ENCODE data around the gene PGR. TPM values are rescaled to one million over a fixed set of nuclear protein-coding genes. Genes with fewer than 3 reads are reported as not detected.
A peak's percentile ranks its signal among the peaks of the same experiment; 100 is the strongest.

PGR gene
- total RNA-seq, 1 donor from 2014 or later: 1.9 TPM

DNA sequence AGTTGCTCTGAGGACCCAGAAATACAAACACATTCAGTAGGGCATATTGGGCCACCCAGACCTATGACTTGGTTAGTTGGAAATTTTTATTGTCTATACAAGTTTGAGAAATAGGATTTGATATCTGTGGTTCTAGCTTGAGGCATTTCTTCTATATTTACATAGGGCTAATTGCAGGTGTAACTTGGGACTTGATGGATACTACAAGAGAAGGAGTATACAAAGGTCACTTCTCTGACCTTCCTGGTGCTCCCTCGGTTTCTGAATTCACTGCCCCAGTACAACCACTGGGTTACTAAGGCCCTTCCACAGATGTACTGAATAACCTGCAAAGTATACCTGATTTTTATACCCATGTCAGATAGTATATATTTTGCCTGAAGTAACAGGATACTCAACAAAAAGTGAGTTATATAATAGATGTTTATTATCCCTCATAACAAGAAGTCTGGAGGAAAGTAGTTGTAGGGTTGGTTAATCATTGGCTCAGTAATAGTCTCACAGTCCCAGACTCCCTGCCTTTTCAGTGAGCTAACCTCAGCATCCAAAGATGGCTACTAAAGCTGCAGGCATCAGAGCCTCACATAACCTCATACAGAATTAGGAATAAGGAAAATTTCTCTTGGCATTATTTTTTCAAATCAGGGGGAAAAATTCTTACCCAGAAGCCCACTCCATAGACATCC is 8.8 kb upstream of the PGR start:
- Histone ChIP-seq H3K9me3 (no peaks in the 10 kb centered on the region), H3K4me1 (no peaks in the 10 kb centered on the region), H3K4me3 (no peak overlapping the region), H3K27ac (no peak overlapping the region), H3K27me3 (ENCODE audit: low read depth) (no peaks in the 10 kb centered on the region), H3K36me3 (no peaks in the 10 kb centered on the region)
- TF ChIP-seq, protein P1, sequence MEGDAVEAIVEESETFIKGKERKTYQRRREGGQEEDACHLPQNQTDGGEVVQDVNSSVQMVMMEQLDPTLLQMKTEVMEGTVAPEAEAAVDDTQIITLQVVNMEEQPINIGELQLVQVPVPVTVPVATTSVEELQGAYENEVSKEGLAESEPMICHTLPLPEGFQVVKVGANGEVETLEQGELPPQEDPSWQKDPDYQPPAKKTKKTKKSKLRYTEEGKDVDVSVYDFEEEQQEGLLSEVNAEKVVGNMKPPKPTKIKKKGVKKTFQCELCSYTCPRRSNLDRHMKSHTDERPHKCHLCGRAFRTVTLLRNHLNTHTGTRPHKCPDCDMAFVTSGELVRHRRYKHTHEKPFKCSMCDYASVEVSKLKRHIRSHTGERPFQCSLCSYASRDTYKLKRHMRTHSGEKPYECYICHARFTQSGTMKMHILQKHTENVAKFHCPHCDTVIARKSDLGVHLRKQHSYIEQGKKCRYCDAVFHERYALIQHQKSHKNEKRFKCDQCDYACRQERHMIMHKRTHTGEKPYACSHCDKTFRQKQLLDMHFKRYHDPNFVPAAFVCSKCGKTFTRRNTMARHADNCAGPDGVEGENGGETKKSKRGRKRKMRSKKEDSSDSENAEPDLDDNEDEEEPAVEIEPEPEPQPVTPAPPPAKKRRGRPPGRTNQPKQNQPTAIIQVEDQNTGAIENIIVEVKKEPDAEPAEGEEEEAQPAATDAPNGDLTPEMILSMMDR (IDR thresholded peaks at IDR 0.05): no peak
- intact Hi-C loops (cut with DNase I): no loop called here
- no peak for DNase-seq
- ATAC-seq: no peak

DNA sequence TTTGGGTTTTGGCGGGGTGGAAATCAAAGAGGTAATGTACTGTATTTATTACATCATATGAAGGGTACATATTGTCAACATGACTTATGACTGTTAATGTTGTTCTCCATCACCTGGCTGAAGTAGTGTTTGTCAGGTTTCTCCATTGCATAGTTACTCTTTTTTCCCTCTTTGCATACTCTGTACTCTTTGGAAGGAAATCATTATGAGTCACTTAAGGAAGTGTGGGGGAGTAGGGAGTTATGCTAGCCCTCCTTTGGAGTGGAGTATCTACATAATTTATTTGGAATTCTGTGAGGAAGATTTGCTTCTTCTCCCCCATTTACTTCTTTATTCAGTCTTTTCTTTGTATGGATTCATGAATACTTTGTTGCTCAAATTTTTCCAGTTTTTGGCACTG is 3.6 kb upstream of the PGR start:
- Histone ChIP-seq H3K4me1 (no peaks in the 10 kb centered on the region), H3K9me3 (no peaks in the 10 kb centered on the region), H3K27me3 (ENCODE audit: low read depth) (peaks cover 12% of the 10 kb centered on the region), H3K36me3 (no peaks in the 10 kb centered on the region), H3K27ac (no peak overlapping the region), H3K4me3 (no peak overlapping the region)
- TF ChIP-seq, protein P1 (IDR thresholded peaks at IDR 0.05): no peak
- ATAC-seq (no peak), DNase-seq (no peak)
- intact Hi-C loops (cut with DNase I): no loop called here

DNA sequence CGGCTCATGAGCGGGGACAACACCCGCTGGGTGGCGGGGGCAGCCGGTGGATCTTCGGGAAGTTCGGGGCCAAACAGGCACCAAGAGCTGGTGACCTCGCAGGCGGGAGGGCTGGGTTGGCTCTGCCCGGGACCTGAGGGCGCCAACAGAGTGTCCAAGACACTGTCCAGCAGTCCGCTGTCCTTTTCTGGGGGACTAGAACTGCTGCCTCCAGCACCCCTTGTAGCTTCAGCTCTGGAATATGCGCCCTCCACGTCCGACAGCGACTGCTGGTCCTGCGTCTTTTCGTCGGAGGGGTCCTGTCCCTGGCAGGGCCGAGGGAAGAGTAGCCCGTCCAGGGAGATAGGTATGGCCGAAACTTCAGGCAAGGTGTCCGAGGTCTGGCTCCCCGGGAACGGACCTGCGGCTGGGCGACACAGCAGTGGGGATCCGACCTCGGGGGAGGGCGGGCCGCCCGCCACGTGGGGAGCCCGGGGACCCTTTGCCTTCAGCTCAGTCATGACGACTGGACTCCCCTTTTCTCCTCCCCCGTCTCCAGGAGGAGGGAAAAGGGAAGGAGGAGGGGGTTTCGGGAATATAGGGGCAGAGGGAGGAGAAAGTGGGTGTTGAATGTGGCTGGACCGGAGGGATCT is 926 bp downstream of the PGR start:
- intact Hi-C loops (cut with DNase I): no loop called here
- TF ChIP-seq, protein P1 (IDR thresholded peaks at IDR 0.05): no peak
- DNase-seq: peak; percentile 44
- H3K36me3 ChIP-seq: no peaks in the 10 kb centered on the region
- peaks cover 30% of the 10 kb centered on the region for H3K27me3 ChIP-seq (ENCODE audit: low read depth)
- H3K9me3 ChIP-seq: no peaks in the 10 kb centered on the region
- H3K4me3 ChIP-seq: peak overlapping the region; percentile 58
- peaks cover 8% of the 10 kb centered on the region for H3K4me1 ChIP-seq
- peak; percentile 34 to 43 for ATAC-seq
- H3K27ac ChIP-seq: peak overlapping the region; percentile 55

DNA sequence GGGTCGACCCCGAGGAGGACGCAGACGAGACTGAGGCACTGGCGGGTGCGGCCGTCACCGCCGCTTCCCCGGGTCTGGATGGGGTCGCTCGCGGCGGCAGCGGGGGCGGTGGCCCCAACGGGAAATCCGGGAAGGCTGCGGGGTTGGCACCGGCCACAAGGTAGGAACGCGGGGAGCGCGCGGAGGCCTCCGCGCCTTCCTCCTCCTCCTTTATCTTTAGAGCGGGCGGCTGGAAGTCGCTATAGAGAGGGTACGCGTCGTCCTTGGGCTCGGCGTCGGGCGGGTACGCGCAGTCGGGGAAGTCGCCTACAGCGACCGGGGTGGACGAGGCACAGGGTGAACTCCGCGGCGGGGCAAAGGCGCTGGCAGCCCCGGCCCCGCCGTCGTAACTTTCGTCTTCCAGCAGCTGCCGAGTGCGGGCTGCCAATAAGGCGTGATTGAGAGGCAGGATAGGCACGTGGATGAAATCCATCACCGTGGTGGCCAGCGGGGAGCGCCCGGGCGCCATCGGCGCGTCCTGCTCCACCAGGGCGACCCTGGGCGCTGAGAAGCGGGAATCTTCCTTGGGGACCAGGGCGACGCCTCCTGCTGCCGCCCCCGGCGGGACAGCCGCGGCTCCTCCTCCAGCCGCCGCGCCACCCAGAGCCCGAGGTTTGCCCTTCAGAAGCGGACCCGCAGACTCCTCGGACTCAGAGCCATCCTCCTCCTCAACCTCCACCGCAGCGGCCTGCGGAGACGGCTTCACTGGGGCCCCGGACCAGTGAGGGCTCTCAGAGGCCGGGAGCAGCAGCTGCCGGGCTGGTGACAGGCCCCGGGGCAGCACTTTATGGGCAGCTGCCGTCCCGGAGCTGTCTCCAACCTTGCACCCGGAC is 1.7 kb downstream of the PGR start:
- Histone ChIP-seq H3K36me3 (no peaks in the 10 kb centered on the region), H3K4me1 (peaks cover 8% of the 10 kb centered on the region), H3K9me3 (no peaks in the 10 kb centered on the region), H3K27me3 (ENCODE audit: low read depth) (peaks cover 30% of the 10 kb centered on the region), H3K27ac (peak overlapping the region; percentile 55), H3K4me3 (peak overlapping the region; percentile 58)
- ATAC-seq: peak; percentile 48 to 58
- TF ChIP-seq, protein P1 (IDR thresholded peaks at IDR 0.05): no peak
- intact Hi-C loops (cut with DNase I): no loop called here
- peak; percentile 45 for DNase-seq

DNA sequence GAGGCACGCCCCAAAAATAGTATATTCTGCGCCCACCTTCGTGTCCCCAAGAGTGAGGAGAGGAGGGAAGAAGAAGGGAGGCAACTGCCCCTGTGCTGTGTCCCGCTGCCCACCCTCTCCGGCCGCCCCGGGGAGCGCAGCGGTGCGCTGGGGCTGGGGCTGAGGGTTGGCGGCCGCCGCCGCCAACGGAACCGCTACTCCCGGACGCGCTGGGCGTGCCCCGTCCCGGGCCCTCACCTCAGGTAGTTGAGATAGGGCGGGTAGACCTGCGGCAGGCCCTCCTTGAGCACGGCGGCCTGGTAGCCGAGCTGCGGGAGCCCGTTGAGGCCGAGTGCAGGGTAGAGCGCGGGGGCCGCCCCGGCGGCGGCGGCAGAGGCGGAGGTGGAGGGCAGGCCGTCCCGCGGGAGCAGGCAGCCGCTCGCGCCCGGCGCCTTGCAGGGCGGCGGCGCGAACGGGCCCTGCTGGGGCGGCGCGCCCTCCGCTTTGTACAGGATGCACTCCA is 2.4 kb downstream of the PGR start:
- peak overlapping the region; percentile 58 for H3K4me3 ChIP-seq
- H3K4me1 ChIP-seq: peaks cover 8% of the 10 kb centered on the region
- peaks cover 30% of the 10 kb centered on the region for H3K27me3 ChIP-seq (ENCODE audit: low read depth)
- intact Hi-C loops (cut with DNase I): no loop called here
- peak overlapping the region; percentile 55 for H3K27ac ChIP-seq
- no peaks in the 10 kb centered on the region for H3K9me3 ChIP-seq
- TF ChIP-seq, protein P1 (IDR thresholded peaks at IDR 0.05): no peak
- ATAC-seq (peak; percentile 68), DNase-seq (peak; percentile 48)
- H3K36me3 ChIP-seq: no peaks in the 10 kb centered on the region
